Stimulated activated CD4-positive, alpha-beta T cell treated with anti-CD3 and anti-CD28 coated beads, Interleukin-4, amount 100 ng/mL, for 24 hours (primary cell): Measurements from ENCODE around the gene RASD2.

Source experiments
- DNase-seq: peaks from one replicate; pipeline ENCODE4 v3.0.0-alpha.2; 2020

The RASD2 gene

GRCh38 chr22:35542157-35542938 lies 1.7 kb downstream of the RASD2 start:
- no peak for DNase-seq

- no peak for DNase-seq
Measured at GRCh38 chr22:35542939-35543516, 2.4 kb downstream of the RASD2 start.

GRCh38 chr22:35543702-35544101 lies 3.1 kb downstream of the RASD2 start:
- DNase-seq = no peak

GRCh38 chr22:35544189-35544588 lies 3.6 kb downstream of the RASD2 start:
- DNase-seq = no peak

GRCh38 chr22:35544827-35545226 lies 4.2 kb downstream of the RASD2 start:
- DNase-seq = no peak

- no peak for DNase-seq
Measured at GRCh38 chr22:35546886-35547285, 6.3 kb downstream of the RASD2 start.

- DNase-seq = no peak
Measured at GRCh38 chr22:35547987-35548721, 7.5 kb downstream of the RASD2 start.

GRCh38 chr22:35548722-35549112 lies 8.1 kb downstream of the RASD2 start:
- DNase-seq = no peak

GRCh38 chr22:35549328-35549727 lies 8.7 kb downstream of the RASD2 start:
- DNase-seq = no peak

GRCh38 chr22:35551549-35552177 lies 11.0 kb downstream of the RASD2 start:
- DNase-seq = no peak

GRCh38 chr22:35552196-35552842 lies 11.7 kb downstream of the RASD2 start:
- DNase-seq = peak; percentile 83

- DNase-seq = no peak
Measured at GRCh38 chr22:35552846-35553245, 12.2 kb downstream of the RASD2 start.

GRCh38 chr22:35553341-35553740 lies 12.7 kb downstream of the RASD2 start:
- DNase-seq = no peak

GRCh38 chr22:35554297-35554845 lies 13.7 kb downstream of the RASD2 start:
- DNase-seq = no peak

- no peak for DNase-seq
Measured at GRCh38 chr22:35555483-35555890, 14.9 kb downstream of the RASD2 start.

- no peak for DNase-seq
Measured at GRCh38 chr22:35555946-35556547, 15.4 kb downstream of the RASD2 start.

- DNase-seq = no peak
Measured at GRCh38 chr22:35556666-35557065, 16.0 kb downstream of the RASD2 start.

GRCh38 chr22:35558031-35558430 lies 17.4 kb downstream of the RASD2 start:
- DNase-seq = no peak

- no peak for DNase-seq
Measured at GRCh38 chr22:35558719-35559118, 18.1 kb downstream of the RASD2 start.

- DNase-seq = no peak
Measured at GRCh38 chr22:35559354-35560005, 18.8 kb downstream of the RASD2 start.

GRCh38 chr22:35560366-35560765 lies 19.7 kb downstream of the RASD2 start:
- DNase-seq = no peak

GRCh38 chr22:35560824-35561223 lies 20.2 kb downstream of the RASD2 start:
- no peak for DNase-seq
